C4-2B (cell line): ENCODE measurements around the gene ERC1.

Experiments used
- H3K27ac ChIP-seq: fragments of 450-650 bp; 2 replicates; pipeline ENCODE4 v1.5.1; 2017
- ZFX ChIP-seq: fragments of 450-650 bp; IDR thresholded peaks from 2 replicates; pipeline ENCODE4 v1.6.1; 2017
- TF ChIP-seq, protein P1 (sequence below): fragments of 450-650 bp; conservative IDR thresholded peaks from 2 replicates; pipeline ENCODE4 v1.5.1; 2017; ENCODE audit warnings: mild to moderate bottlenecking

Gene ERC1

DNA sequence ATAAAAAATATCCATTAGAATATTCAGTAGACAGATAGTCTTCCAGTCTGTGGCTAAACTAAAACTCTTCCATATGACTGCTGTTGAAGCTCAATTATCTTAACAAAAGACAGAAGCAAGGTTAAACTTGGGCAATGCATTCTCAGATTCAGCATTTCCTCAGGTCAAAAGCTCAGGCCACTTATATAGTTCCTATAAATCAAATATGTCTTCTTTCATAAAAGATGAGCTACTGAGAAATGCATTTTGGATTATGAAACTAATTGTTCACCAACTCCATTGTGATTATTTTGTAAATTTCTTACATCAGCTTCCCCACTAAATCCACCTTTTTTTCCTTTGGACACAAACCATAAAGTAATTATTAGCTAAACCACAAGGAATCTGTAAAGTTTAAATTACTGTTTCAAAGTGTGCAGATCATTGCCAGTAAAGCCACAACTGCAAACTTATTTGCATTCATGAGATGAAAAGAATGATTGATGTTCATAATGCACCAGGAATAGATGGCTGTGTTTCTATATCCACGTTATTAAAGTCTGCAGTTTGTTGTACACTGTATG lies 379.0 kb downstream of the ERC1 start:
- TF ChIP-seq ZFX: no peak
- TF ChIP-seq, protein P1, sequence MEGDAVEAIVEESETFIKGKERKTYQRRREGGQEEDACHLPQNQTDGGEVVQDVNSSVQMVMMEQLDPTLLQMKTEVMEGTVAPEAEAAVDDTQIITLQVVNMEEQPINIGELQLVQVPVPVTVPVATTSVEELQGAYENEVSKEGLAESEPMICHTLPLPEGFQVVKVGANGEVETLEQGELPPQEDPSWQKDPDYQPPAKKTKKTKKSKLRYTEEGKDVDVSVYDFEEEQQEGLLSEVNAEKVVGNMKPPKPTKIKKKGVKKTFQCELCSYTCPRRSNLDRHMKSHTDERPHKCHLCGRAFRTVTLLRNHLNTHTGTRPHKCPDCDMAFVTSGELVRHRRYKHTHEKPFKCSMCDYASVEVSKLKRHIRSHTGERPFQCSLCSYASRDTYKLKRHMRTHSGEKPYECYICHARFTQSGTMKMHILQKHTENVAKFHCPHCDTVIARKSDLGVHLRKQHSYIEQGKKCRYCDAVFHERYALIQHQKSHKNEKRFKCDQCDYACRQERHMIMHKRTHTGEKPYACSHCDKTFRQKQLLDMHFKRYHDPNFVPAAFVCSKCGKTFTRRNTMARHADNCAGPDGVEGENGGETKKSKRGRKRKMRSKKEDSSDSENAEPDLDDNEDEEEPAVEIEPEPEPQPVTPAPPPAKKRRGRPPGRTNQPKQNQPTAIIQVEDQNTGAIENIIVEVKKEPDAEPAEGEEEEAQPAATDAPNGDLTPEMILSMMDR: no peak
- no peak overlapping the region for H3K27ac ChIP-seq

DNA sequence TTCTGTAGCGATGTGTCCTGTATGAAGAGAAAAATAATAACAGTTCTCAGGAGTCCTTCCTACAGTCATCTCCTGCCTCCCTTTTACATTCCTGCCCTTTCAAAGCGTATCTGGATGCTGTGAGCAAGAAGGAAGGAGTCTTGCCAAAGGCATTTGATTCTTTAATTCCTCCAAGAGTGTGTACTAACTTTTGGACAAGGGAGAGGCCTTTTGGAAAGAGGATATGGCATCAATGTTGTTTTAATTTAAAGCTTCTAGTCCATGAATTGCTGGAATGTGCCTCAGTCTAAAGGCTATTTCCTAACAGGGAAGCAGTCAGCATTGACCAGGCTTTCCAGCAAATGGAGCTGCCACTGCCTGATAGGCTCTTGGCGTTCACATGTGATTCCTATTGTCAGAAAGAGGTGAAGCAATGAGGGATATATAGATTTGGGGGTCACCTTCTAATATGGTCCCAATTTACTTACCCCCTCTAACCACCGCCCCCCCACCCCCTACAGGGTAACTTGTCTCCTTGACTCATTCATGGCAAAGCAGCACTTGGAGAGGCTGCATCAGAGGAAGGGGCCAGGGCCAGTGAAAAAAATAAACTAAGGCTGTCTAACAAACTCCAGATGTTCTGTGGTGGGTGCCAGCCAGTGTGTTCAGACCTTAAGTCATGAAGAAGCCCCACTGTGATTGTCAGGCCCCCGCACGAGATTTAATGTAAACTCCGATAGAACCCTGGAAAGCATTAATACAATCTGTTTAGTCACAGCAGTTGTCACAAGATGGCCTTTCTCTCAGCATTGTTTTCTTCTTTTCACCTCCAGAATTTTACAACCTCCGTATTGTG lies 383.1 kb downstream of the ERC1 start:
- no peak overlapping the region for H3K27ac ChIP-seq
- no peak for TF ChIP-seq ZFX
- TF ChIP-seq, protein P1: no peak

DNA sequence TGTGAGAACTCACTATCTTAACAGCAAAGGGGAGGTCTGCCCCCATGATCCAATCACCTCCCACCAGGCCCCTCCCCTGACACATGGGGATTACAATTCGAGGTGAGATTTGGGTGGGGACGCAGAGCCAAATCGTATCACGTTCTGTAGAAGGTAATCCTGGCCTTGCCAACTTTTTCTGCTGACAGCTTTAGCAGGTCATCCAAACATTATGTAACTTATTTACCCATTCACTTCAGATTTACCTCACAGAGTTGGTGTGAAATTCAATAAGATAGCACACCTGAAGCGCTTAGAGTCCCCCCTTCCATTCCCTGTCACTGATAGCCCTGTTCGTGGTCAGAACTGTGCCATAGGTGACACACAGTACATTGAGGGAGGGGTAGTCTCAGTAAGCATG lies 384.3 kb downstream of the ERC1 start:
- TF ChIP-seq, protein P1: no peak
- no peak for TF ChIP-seq ZFX
- H3K27ac ChIP-seq: no peak overlapping the region

- no peak overlapping the region for H3K27ac ChIP-seq
- TF ChIP-seq, protein P1: no peak
- no peak for TF ChIP-seq ZFX
These were observed 386.1 kb downstream of the ERC1 start for GRCh38 chr12:1377117-1377516.

GRCh38 chr12:1377681-1378080 lies 386.7 kb downstream of the ERC1 start:
- TF ChIP-seq, protein P1: no peak
- H3K27ac ChIP-seq: no peak overlapping the region

DNA sequence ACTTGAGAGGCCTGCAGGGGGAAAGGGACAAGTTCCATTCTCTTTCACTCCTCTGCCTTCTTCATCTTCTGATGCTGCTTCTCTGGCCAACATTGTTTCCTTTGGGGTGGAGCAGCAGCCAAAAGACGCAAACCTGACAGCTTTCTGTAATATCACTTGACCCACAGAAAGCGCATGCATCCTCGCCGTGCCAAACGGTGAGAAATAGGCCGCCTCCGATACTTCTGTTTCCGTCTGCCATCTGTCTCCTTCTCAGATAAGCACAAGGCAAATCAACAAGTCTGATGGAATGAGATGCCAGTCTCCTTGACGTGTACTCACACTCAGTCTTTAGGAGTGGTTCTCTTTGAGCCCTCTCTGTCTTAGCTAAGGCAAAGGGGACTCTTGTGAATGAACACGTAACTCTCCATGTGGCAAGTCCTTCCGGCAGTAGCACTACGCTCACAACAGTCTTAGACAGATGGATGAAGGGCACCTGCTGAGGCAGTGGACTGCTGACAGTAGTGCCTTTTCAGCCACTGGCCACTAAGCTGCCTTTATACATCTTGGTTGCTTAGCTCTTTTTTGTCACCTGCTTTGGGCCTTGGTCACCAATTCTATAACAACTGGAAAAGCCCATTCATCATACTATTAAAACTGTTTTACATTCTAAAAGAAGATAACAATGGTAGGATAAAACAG lies 389.3 kb downstream of the ERC1 start:
- TF ChIP-seq ZFX: no peak
- TF ChIP-seq, protein P1: no peak

GRCh38 chr12:1382151-1382550 lies 391.1 kb downstream of the ERC1 start:
- TF ChIP-seq, protein P1: no peak
- TF ChIP-seq ZFX: no peak

More for the DNA sequence above, 389.3 kb downstream of the ERC1 start:
- no peak overlapping the region for H3K27ac ChIP-seq

More at GRCh38 chr12:1382151-1382550, 391.1 kb downstream of the ERC1 start:
- H3K27ac ChIP-seq: no peak overlapping the region
